Thymus (tissue), 11 donors: ENCODE measurements around the gene BRD9. TPM values are rescaled to one million over a fixed set of nuclear protein-coding genes. Genes with fewer than 3 reads are reported as not detected.

Source experiments
- DNase-seq, 9 donors: peaks; one replicate each; pipeline ENCODE4 v3.0.0-alpha.2; 2013; ENCODE audit warnings: low spot score in 9 of 9, low read depth in 6 of 9, missing footprints in 1 of 9
- H3K27ac ChIP-seq, 2 donors: one replicate each; pipeline ENCODE4 v1.5.1; 2013; ENCODE audit warnings: control low read depth in 1 of 2, low read depth in 1 of 2, low read length in 1 of 2, mild to moderate bottlenecking in 1 of 2, moderate library complexity in 1 of 2
- H3K27me3 ChIP-seq, 2 donors: one replicate each; pipeline ENCODE4 v1.5.1; 2013; ENCODE audit warnings: low read length in 1 of 2; ENCODE audit not compliant: control insufficient read depth in 2 of 2, insufficient read depth in 1 of 2
- H3K36me3 ChIP-seq, 2 donors: one replicate each; pipeline ENCODE4 v1.5.1; 2013; ENCODE audit warnings: low read length in 1 of 2, mild to moderate bottlenecking in 1 of 2, moderate library complexity in 1 of 2; ENCODE audit not compliant: control insufficient read depth in 2 of 2, insufficient read depth in 2 of 2
- H3K4me1 ChIP-seq, 2 donors: one replicate each; pipeline ENCODE4 v1.5.1; 2013; ENCODE audit warnings: low read length in 2 of 2; ENCODE audit not compliant: control insufficient read depth in 2 of 2, insufficient read depth in 2 of 2
- H3K4me3 ChIP-seq, 2 donors: one replicate each; pipeline ENCODE4 v1.5.1; 2013; ENCODE audit warnings: low read length in 2 of 2, control low read depth in 1 of 2, mild to moderate bottlenecking in 1 of 2
- H3K9me3 ChIP-seq, 2 donors: one replicate each; pipeline ENCODE4 v1.5.1; 2013; ENCODE audit warnings: low read length in 1 of 2, mild to moderate bottlenecking in 1 of 2; ENCODE audit not compliant: control insufficient read depth in 2 of 2, insufficient read depth in 1 of 2
- WGBS: extraction: QIAGEN DNeasy Blood & Tissue Kit; methylation state at CpG from one replicate; pipeline ENCODE4 v1.1.7; 2013; 5-methylcytosine and 5-hydroxymethylcytosine counted together
- polyA plus RNA-seq: library from polyadenylated mRNA; stranded (reverse); fragments of 200-250 nt; gene quantifications from one replicate; pipeline ENCODE4 v1.2.3, GENCODE V29; 2013
- total RNA-seq: library from RNA; stranded (reverse); fragments of 120-200 nt; gene quantifications from one replicate; pipeline ENCODE4 v1.2.4, GENCODE V29; 2013
- donor health status: healthy.

Gene BRD9
- total and polyA plus RNA-seq, 2 donors: 39.3 to 54.8 TPM

GRCh38 chr5:927172-928015 is 34.8 kb upstream of the BRD9 start:
- DNase-seq: no peak
- WGBS: 81% methylated on average over 30 of the region's 30 CpGs
- Histone ChIP-seq H3K27ac (no peak overlapping the region), H3K4me3 (no peak overlapping the region), H3K27me3 (peaks cover 9 to 17% of the 10 kb centered on the region in 2 donors), H3K4me1 (peaks cover 13 to 18% of the 10 kb centered on the region in 2 donors), H3K9me3 (peaks cover 0 to 4% of the 10 kb centered on the region in 2 donors), H3K36me3 (no peaks in the 10 kb centered on the region)

- H3K27ac ChIP-seq: no peak overlapping the region
- peaks cover 0 to 10% of the 10 kb centered on the region in 2 donors for H3K9me3 ChIP-seq
- H3K36me3 ChIP-seq: no peaks in the 10 kb centered on the region
- H3K4me1 ChIP-seq: peaks cover 13 to 17% of the 10 kb centered on the region in 2 donors
- peak overlapping the region; percentile 23 to 52 for H3K4me3 ChIP-seq
- peaks cover 9 to 17% of the 10 kb centered on the region in 2 donors for H3K27me3 ChIP-seq
- WGBS: 10% methylated on average over 65 of the region's 65 CpGs
- peak in 6 of 9 donors; percentile 17 to 57 (median 34) for DNase-seq
These were observed 34.0 kb upstream of the BRD9 start for GRCh38 chr5:926417-927171.

- Histone ChIP-seq H3K27me3 (peaks cover 9 to 17% of the 10 kb centered on the region in 2 donors), H3K4me3 (no peak overlapping the region), H3K4me1 (peaks cover 13 to 17% of the 10 kb centered on the region in 2 donors), H3K9me3 (peaks cover 0 to 10% of the 10 kb centered on the region in 2 donors), H3K36me3 (peaks cover 3 to 5% of the 10 kb centered on the region in 2 donors), H3K27ac (no peak overlapping the region)
- peak; percentile 39 to 83 (median 73) for DNase-seq
- WGBS: 21% methylated on average over 17 of the region's 17 CpGs
These were observed 30.8 kb upstream of the BRD9 start for GRCh38 chr5:923281-923873.

GRCh38 chr5:922436-923280 is 30.1 kb upstream of the BRD9 start:
- DNase-seq: no peak
- Histone ChIP-seq H3K4me1 (peaks cover 13 to 17% of the 10 kb centered on the region in 2 donors), H3K9me3 (peaks cover 0 to 10% of the 10 kb centered on the region in 2 donors), H3K4me3 (no peak overlapping the region), H3K36me3 (peaks cover 3 to 8% of the 10 kb centered on the region in 2 donors), H3K27me3 (peaks cover 9 to 17% of the 10 kb centered on the region in 2 donors), H3K27ac (no peak overlapping the region)
- WGBS: 97% methylated on average over 17 of the region's 17 CpGs

- Histone ChIP-seq H3K27ac (no peak overlapping the region), H3K4me1 (peaks cover 11 to 12% of the 10 kb centered on the region in 2 donors), H3K36me3 (peaks cover 9 to 11% of the 10 kb centered on the region in 2 donors), H3K27me3 (peaks cover 5 to 10% of the 10 kb centered on the region in 2 donors), H3K9me3 (peaks cover 0 to 10% of the 10 kb centered on the region in 2 donors), H3K4me3 (no peak overlapping the region)
- 98% methylated on average over 9 of the region's 9 CpGs for WGBS
- DNase-seq: no peak
These were observed 29.1 kb upstream of the BRD9 start for GRCh38 chr5:921456-922435.

- peaks cover 3 to 5% of the 10 kb centered on the region in 2 donors for H3K4me1 ChIP-seq
- H3K27ac ChIP-seq: no peak overlapping the region
- peaks cover 18 to 22% of the 10 kb centered on the region in 2 donors for H3K36me3 ChIP-seq
- H3K4me3 ChIP-seq: no peak overlapping the region
- H3K27me3 ChIP-seq: no peaks in the 10 kb centered on the region
- no peak for DNase-seq
- peaks cover 0 to 6% of the 10 kb centered on the region in 2 donors for H3K9me3 ChIP-seq
- 97% methylated on average over 7 of the region's 7 CpGs for WGBS
These were observed 27.7 kb upstream of the BRD9 start for GRCh38 chr5:920321-920720.

GRCh38 chr5:919356-920000 is 26.9 kb upstream of the BRD9 start:
- Histone ChIP-seq H3K4me3 (no peak overlapping the region), H3K9me3 (peaks cover 0 to 6% of the 10 kb centered on the region in 2 donors), H3K27ac (no peak overlapping the region), H3K36me3 (peaks cover 22 to 29% of the 10 kb centered on the region in 2 donors), H3K27me3 (no peaks in the 10 kb centered on the region), H3K4me1 (peaks cover 3 to 5% of the 10 kb centered on the region in 2 donors)
- no peak for DNase-seq
- WGBS: 97% methylated on average over 9 of the region's 9 CpGs
